IPS-18a (cell line): ENCODE results near the gene GRK3.
"Not testable (repeated sequence)": the region's sequence is repeated elsewhere in the genome, so short reads cannot be mapped to it uniquely, and the experiment has no call there.

Source experiments
- H3K27ac ChIP-seq: one replicate; pipeline ENCODE4 v1.5.1; 2013; ENCODE audit warnings: low read length
- H3K27me3 ChIP-seq: one replicate; pipeline ENCODE4 v1.6.1; 2013; ENCODE audit warnings: mild to moderate bottlenecking, low read length; ENCODE audit not compliant: control insufficient read depth, insufficient read depth
- H3K36me3 ChIP-seq: one replicate; pipeline ENCODE4 v1.6.1; 2013; ENCODE audit warnings: low read depth, low read length; ENCODE audit not compliant: control insufficient read depth
- H3K4me1 ChIP-seq: one replicate; pipeline ENCODE4 v1.6.1; 2013; ENCODE audit warnings: low read depth, low read length; ENCODE audit not compliant: control insufficient read depth
- H3K4me3 ChIP-seq: one replicate; pipeline ENCODE4 v1.5.1; 2013; ENCODE audit warnings: low read length
- H3K9ac ChIP-seq: one replicate; pipeline ENCODE4 v1.6.1; 2013; ENCODE audit warnings: mild to moderate bottlenecking, low read length, moderate library complexity
- H3K9me3 ChIP-seq: one replicate; pipeline ENCODE4 v1.6.1; 2013; ENCODE audit warnings: low read depth, low read length; ENCODE audit not compliant: control insufficient read depth

GRK3 gene

DNA sequence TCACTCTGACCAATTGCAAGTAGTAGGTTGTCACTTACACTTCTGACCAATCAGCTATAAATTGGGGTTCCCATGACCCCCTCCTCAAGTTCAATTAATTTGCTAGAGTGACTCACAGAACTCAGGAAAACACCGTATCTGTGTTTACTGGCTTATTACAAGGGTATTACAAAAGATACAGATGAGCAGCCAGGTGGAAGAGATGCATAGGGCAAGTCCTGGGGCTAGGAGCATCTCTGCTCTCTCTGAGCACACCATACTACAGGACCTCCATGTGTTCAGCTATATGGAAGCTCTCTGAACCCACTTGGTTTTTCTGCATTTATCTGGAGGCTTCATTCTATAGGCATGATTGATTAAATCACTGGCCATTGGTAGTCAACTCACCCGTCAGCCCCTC, 11.3 kb upstream of the GRK3 start:
- no peak overlapping the region for H3K9ac ChIP-seq
- no peak overlapping the region for H3K4me3 ChIP-seq
- H3K36me3 ChIP-seq = no peaks in the 10 kb centered on the region
- H3K27me3 ChIP-seq = no peaks in the 10 kb centered on the region
- H3K9me3 ChIP-seq = no peaks in the 10 kb centered on the region
- H3K27ac ChIP-seq = no peak overlapping the region
- H3K4me1 ChIP-seq = no peaks in the 10 kb centered on the region

DNA sequence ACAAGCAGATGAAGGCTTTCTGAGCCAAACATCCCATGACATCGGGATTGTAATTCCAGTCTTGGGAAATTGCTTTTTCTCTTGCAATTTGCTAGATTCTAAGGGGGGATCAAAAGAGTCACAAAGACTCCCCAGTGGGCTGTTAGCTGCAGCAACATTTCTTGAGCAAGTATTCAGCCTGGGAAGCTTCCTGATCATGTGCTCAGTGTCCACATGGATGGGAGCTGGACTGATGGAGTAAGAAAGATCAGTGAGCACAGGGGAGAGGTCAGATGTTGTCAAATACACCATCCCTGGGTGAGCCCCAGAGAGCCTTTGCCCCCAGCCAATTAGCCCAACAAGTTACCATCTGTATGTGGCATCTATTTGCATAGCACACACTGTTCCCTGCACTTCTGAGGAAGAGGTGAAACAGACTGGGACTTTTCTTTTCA, 10.2 kb upstream of the GRK3 start:
- no peak overlapping the region for H3K27ac ChIP-seq

DNA sequence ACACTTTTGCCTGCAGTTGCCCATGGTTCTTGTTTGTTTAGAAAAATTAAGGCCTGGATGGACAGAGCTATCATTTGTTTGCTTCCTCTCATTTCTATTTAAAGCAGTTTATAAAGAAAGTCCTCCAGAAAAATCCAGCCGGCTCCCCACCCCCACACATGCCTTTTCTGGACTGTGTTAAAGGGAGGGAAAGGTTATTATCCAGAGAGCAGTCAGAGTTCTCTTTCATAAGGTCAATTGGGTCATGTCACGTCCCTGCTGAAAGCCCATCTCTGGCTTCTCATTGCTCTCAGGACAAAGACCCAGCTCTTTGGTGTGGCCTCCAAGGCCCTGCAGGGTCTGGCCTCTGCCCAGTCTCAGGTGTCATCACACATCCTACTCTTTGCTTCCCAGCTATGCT, 9.8 kb upstream of the GRK3 start:
- no peak overlapping the region for H3K27ac ChIP-seq
- H3K4me1 ChIP-seq = no peaks in the 10 kb centered on the region
- H3K9ac ChIP-seq = no peak overlapping the region
- H3K27me3 ChIP-seq = no peaks in the 10 kb centered on the region
- no peaks in the 10 kb centered on the region for H3K36me3 ChIP-seq
- H3K4me3 ChIP-seq = no peak overlapping the region
- no peaks in the 10 kb centered on the region for H3K9me3 ChIP-seq

More for the DNA sequence above, 10.2 kb upstream of the GRK3 start:
- H3K9me3 ChIP-seq = no peaks in the 10 kb centered on the region
- H3K36me3 ChIP-seq = no peaks in the 10 kb centered on the region
- no peak overlapping the region for H3K4me3 ChIP-seq
- no peaks in the 10 kb centered on the region for H3K27me3 ChIP-seq
- H3K4me1 ChIP-seq = no peaks in the 10 kb centered on the region
- no peak overlapping the region for H3K9ac ChIP-seq

DNA sequence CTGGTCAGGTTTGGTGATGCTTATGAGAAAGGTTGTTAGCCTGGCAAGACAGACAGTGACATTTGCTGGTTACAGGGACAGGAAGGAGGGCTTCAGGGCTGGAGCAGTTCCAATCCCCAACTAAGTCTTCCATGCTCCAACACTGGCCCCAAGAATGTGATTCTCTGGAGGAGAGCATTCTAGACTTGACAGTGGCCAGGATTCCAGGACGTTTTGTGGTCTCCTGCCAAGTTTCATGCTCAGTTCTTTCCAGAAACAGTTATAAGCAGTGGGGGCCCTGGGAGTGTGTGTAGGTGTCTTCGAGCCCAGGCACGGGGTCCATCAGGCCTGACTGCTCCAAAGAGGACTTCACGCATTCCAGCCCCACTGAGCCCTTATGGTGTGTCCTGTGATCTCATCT, 8.9 kb upstream of the GRK3 start:
- Histone ChIP-seq H3K4me1 (no peaks in the 10 kb centered on the region), H3K9ac (no peak overlapping the region), H3K9me3 (no peaks in the 10 kb centered on the region), H3K27ac (no peak overlapping the region), H3K4me3 (no peak overlapping the region), H3K27me3 (no peaks in the 10 kb centered on the region), H3K36me3 (no peaks in the 10 kb centered on the region)

DNA sequence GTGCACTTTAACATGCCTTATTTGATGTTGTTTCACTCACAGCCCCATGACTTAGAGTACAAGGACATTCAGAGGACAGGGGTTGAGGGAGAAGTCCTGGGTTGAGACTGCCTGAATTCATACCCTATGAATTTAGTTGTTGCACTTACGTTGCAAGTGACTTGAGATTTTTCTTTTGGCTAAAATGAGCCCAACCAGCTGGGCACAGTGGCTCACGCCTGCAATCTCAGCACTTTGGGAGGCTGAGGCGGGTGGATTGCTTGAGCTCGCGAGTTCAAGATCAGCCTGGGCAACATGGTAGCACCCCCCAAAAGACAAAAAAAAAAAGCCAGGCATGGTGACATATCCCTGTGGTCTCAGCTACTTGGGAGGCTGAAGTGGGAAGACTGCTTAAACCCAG, 7.3 kb upstream of the GRK3 start:
- no peak overlapping the region for H3K27ac ChIP-seq

DNA sequence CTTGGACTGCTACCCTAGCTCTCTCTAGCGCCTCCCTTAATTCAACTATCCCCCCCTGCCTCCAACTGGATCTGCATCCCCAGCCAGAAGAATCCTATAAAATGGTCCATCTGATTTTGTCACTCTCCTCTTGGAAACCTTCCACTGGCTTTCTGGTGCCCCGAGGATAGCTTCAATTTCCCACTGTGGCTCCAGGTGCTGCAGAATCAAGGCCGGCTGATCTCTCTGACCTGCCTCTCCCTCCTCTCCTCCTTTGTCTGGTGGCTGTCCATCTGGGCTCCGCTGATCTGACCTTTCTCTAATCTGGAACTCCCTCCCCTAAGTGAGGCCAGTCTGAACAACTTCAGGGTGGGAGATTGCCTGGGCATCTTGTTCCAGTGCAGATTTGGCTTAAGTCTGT, 6.1 kb upstream of the GRK3 start:
- Histone ChIP-seq H3K27me3 (peaks cover 9% of the 10 kb centered on the region), H3K36me3 (no peaks in the 10 kb centered on the region), H3K27ac (no peak overlapping the region), H3K4me1 (peaks cover 3% of the 10 kb centered on the region), H3K9ac (no peak overlapping the region), H3K4me3 (no peak overlapping the region), H3K9me3 (no peaks in the 10 kb centered on the region)

More for the DNA sequence above, 7.3 kb upstream of the GRK3 start:
- no peak overlapping the region for H3K4me3 ChIP-seq
- no peak overlapping the region for H3K9ac ChIP-seq
- H3K36me3 ChIP-seq = no peaks in the 10 kb centered on the region
- no peaks in the 10 kb centered on the region for H3K27me3 ChIP-seq
- H3K4me1 ChIP-seq = no peaks in the 10 kb centered on the region
- no peaks in the 10 kb centered on the region for H3K9me3 ChIP-seq

DNA sequence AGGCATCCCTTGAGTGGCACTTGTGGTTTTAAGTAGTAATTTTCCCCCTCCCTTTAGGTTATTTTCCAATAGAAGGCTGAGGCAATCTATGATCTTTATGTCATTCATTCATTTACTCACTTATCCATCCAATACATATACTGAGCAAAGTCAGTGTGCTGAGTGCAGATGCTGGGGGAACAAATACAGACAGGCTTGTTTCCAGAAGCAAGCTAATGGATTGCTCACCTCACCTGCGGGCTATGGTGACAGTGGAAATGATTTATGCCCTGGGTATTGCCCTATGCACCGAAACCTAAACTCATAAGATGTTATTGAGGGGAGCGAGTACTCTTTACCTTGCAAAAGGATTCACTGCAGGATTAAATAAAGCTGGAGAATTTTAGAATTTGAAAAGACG, 4.6 kb upstream of the GRK3 start:
- peaks cover 19% of the 10 kb centered on the region for H3K27me3 ChIP-seq
- not testable (repeated sequence) for H3K27ac ChIP-seq, H3K9ac ChIP-seq, H3K9me3 ChIP-seq, H3K4me3 ChIP-seq, H3K36me3 ChIP-seq, H3K4me1 ChIP-seq

DNA sequence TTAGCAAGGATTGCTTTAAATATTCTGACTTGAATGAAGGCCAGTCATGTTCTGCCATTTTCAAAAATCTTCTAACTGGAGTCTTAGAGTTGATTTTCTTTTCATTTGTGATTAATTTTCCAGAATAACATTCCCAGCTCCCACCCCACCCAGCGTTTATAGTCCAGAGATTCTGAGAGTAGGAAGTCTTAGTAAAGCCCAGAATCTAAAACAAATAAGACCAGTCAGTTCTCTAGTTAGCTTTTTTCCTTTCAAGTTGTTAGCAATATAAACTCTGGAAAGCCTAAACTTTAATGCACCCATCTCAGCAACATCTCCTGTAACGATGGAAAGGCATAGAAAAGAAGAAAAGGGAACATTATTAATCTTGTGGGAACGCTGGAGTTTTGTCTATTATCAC, 3.3 kb upstream of the GRK3 start:
- not testable (repeated sequence) for H3K4me3 ChIP-seq, H3K9me3 ChIP-seq, H3K27ac ChIP-seq, H3K4me1 ChIP-seq, H3K36me3 ChIP-seq, H3K9ac ChIP-seq
- peaks cover 19% of the 10 kb centered on the region for H3K27me3 ChIP-seq

DNA sequence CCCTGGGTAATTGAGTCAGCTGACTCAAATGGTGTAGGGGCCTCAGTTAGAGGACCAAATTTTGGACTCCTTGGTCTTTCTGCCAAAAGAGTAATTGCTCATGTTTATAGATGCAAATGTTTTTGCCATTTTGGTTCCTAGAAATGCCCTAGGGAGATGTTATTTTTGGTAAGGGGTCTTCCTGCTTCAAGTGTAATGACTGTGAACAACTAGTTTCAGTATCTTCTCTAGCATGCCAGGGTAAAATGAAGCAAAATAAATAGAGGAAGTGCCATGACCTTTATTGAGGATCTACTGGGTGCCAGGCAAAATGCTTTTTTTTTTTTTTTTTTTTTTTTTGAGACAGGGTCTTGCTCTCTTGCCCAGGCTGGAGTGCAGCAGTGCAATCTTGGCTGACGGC, 2.5 kb upstream of the GRK3 start:
- Histone ChIP-seq H3K4me1 (peaks cover 12% of the 10 kb centered on the region), H3K27me3 (peaks cover 19% of the 10 kb centered on the region)
- H3K36me3 ChIP-seq, H3K27ac ChIP-seq, H3K9me3 ChIP-seq, H3K4me3 ChIP-seq, H3K9ac ChIP-seq: not testable (repeated sequence)

DNA sequence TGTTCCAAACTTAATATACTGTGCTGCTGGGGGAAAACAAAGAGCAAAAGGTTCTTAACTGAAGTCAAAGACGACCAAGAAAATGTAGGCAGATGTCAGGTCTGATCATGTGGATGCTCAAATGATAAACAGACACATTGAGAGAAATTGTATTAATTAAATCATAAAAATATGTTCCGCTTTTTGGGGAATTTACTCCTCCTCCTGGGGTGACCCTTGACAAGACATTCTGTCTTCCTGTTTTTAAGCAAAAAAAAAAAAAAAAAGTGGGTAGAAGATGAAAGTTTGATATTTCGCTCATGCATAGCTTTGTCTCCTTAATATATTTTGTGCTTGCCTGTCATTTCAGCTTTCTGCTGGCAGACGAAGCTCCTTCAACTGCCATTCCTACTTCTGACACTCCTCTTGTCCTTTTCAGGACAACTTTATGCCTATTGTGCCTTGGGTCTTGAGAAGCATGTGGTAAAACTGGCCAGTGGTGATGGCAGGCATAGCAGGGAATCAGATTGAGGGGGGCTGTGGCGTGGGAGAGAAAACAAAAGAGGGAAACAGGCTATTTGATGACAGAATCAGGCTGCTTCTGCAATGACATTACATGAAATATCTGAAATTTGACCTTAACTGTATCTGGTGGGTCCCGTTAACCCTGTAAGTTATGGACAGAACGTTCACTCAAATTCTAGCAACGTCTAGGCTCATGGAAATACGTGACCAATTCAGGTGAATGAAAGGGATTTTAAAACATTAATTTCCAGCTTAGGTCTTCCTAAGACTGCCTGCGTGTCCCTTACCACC, 1.3 kb upstream of the GRK3 start:
- Histone ChIP-seq H3K27me3 (peaks cover 19% of the 10 kb centered on the region), H3K4me1 (peaks cover 21% of the 10 kb centered on the region), H3K9ac (peak overlapping the region; percentile 50), H3K4me3 (peak overlapping the region; percentile 80)
- H3K36me3 ChIP-seq, H3K27ac ChIP-seq, H3K9me3 ChIP-seq: not testable (repeated sequence)

DNA sequence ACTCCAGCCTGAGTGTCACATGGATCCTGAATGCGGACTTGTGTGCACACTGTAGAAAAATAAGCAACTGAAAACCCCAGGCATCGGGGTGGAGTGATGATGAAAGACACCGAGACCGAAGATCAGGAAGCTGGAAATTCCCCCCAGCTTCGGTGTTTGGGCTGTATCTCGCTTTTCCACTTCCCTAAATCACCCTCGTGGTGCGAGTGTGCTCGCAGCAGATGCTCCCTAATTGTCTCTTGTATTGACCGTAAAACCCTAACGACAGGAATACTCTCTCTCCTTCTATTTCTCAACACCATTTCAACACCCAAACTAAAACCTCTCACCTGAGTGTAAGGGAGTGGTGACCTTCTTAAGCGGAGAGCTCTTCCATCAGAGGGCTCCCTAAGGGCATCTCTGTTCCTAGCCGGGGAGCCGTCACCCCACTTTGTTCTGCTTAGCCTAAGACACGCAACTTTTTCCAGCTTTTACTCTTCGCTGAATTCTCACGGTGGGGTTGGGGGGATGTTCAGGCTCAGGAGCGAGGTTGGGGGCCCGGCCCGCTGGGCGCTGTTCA, 635 bp upstream of the GRK3 start:
- H3K9me3 ChIP-seq = no peaks in the 10 kb centered on the region
- H3K27me3 ChIP-seq = peaks cover 19% of the 10 kb centered on the region
- no peaks in the 10 kb centered on the region for H3K36me3 ChIP-seq
- peaks cover 21% of the 10 kb centered on the region for H3K4me1 ChIP-seq
- H3K9ac ChIP-seq = peak overlapping the region; percentile 50
- no peak overlapping the region for H3K27ac ChIP-seq
- H3K4me3 ChIP-seq = peak overlapping the region; percentile 80
